GM18907 (cell line): ENCODE results near the gene ENPP6.
"Not testable (repeated sequence)": the region's sequence is repeated elsewhere in the genome, so short reads cannot be mapped to it uniquely, and the experiment has no call there.

Experiments used
- ATAC-seq: cut with Tn5 transposase; IDR thresholded peaks from one replicate; pipeline ENCODE4 v1.9.1; 2021; ENCODE audit warnings: mild to moderate bottlenecking, moderate library complexity; ENCODE audit not compliant: unreplicated experiment

The ENPP6 gene

DNA sequence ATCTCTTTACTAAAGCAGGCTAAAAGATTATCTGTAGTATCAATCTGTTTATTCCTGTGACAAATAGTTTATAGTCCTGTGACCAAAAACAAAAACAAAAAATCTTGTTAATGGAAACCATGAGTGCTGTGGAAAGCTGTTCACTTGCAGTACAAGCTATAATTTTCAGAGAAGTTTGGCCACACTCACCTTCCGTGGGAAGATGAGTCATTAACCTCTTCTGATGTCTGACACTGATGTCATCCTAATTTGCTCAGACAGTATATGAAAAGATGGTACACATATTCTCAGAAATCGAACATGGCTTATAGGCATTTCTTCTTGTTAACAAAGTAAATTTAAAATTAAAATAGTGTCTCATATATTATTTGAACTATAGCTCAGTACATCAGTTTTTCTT is 19.9 kb upstream of the ENPP6 start:
- no peak for ATAC-seq

- ATAC-seq: no peak
Measured at GRCh38 chr4:184235526-184235925, 17.9 kb upstream of the ENPP6 start.

GRCh38 chr4:184234155-184234554 is 16.5 kb upstream of the ENPP6 start:
- ATAC-seq: no peak

DNA sequence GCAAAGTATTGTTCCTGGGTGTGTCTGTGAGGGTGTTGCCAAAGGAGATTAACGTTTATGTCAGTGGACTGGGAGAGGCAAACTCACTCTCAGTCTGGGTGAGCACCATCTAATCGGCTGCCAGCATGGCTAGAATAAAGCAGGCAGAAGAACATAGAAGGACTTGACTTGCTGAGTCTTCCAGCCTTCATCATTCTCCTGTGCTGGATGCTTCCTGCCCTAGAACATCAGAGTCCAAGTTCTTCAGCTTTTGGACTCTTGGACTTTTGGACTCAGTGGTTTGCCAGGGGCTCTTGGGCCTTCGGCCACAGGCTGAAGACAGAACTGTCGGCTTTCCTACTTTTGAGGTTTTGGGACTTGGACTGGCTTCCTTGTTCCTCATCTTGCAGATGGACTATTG is 15.3 kb upstream of the ENPP6 start:
- ATAC-seq: no peak

DNA sequence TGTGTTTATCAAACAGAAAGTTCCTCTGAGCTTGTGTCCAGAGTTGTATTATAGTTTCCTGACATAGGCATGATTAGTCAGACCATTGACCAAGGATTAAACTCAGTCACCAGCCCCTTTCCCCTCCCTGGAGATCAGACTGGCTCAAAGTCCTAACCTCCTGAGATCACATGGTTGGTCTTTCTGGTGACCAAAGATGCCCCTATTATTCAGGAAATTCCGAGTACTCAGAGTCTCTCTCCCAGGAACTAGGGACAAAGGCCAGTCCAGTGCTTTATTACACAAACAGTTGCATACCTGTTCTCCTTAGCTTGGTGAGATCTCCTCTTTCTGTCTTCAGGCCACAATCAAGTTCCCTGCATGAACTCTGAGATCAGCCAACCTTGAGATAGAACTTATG is 14.5 kb upstream of the ENPP6 start:
- ATAC-seq: no peak

DNA sequence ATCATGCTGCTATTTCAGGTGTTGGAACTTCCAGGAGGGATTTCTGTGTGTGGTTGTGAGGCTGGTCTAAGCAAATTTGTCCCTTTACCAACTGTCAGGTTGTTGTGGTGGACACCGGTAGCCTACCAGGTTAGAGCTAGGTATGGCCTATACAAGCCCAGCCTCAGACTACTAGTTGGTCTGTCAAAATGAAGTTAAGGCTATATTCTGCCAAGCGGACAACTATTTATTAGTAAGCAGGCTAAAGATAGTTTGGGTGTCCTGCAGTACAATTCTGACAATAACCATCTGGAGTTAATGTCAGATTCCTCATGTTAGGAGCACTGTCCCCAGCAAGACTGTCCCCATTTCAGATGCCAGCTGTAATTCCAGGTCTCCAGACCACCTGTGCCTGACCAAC is 13.9 kb upstream of the ENPP6 start:
- no peak for ATAC-seq

GRCh38 chr4:184228056-184228705 is 10.5 kb upstream of the ENPP6 start:
- ATAC-seq: no peak

- no peak for ATAC-seq
Measured at GRCh38 chr4:184216515-184216914, 1.2 kb downstream of the ENPP6 start.

DNA sequence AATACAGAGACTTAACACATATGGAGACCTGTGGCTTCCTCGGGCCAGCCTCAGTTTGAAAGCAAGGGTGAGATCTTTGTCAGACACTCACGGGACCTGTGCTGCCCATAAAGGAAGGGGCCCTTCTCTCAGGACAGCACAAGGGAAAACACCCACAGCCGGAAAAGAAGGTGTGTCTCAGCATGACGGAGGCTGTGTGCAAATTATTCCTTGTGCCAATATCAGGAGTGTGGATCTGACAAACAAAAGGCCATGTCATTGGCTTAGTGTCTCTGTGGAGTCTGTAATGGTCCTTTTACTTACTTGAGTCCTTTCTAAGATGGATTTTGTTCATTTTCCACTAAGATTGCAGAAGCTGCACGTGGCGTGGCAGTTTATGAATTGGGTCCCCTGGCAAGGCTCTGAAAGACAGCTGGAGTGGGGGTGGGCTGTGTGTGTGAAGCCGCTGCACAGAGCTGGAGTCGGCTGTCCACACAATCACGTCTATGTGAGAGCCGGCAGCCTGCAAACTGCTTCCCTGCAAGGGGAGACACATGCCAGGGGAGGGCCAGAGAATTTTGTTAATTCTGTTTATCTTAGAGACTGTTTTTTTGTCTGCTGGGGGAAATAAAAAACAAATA is 1.9 kb downstream of the ENPP6 start:
- no peak for ATAC-seq

DNA sequence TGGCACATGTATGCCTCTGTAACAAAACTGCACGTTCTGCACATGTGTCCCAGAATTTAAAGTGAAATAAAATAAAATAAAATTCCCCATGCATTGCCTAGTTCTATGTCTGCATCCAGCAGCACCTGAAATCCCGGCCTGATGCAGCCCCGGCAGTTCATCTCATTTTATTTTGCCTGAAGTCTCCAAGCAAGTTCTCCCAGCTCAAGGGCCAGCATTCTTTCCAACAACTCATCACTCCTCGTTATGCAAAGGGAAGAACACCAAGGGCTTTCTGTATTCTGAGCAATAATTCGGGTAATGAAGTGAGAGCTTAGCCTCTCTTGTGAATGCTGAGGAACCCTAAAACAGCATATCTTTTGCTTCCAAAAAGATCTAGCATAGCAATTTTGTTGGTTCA is 2.7 kb downstream of the ENPP6 start:
- ATAC-seq: no peak

GRCh38 chr4:184207734-184208607 is 9.7 kb downstream of the ENPP6 start:
- not testable (repeated sequence) for ATAC-seq

DNA sequence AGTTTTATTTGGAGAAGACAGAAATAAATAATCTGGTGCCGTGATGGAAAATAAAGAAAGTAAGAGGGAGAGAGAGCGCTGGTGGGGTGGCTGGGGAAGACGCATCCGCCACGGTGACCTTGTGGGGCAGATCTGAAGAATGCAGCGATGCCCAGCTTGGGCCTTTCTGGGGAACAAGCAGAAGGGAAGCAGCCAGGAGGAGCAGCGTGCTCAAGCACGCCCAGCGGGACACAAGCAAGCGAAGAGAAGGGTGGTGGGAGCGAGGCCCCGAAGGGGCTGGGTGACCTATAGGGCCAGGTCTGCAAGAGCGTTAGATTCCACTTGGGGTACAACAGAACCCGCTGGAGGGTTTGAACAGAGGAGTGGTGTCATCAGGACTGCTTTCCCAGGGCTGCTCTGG is 12.4 kb downstream of the ENPP6 start:
- no peak for ATAC-seq

DNA sequence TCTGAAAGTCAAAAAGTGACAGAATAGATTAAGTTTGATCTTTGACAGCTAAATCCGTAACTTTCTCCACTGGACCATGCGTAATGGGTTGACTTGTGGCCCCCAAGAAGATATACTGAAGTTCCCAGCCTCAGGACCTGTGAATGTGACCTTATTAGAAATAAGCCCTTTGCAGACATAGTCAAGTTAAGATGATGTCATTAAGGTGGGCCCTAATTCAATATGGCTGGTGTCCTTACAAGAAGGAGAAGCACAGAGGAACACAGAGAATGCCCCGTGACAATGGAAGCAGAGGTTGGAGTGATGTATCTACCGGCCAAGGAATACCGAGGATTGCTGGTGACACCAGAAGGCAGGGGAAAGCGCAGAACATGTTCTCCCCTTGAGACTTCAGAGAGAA is 14.4 kb downstream of the ENPP6 start:
- ATAC-seq: no peak

DNA sequence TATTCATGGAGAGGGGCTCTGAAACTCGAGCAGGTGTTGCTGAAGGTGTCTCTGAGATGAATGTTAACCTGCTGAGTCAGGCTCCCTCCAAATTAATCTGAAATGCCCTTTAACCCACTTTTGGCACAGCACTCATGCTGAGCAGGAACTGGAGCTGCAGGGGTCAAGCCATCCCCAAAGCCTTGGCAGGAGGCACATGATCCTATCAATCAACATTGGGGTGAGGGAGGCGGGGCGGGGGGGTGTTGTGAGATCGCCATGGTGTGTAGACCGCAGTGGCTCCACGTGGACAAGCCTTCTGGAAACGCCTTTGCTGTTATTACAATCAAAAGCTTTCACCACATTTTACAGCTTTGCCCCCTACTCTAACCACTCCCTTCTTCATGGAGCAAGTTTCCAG is 16.5 kb downstream of the ENPP6 start:
- ATAC-seq: no peak

- ATAC-seq: no peak
Measured at GRCh38 chr4:184200296-184200695, 17.4 kb downstream of the ENPP6 start.

DNA sequence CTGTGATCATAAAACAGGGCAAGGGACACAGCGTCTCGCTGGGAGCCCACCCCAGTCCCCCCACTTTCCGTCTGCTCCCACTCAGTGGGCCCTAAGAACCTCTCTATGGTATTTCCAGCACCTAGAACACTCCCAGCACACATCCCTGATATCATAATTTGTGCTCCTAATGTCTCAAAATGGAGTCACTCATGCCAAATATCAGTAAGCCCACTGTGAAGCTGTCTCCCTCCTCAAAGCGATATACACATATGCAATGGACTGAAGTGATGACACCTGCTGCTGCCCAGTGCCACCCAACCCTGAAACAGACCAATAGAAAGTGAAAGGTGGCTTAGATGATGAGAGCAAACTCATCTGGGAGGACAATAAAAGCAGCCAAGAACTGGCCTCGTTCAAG is 17.9 kb downstream of the ENPP6 start:
- ATAC-seq: no peak

DNA sequence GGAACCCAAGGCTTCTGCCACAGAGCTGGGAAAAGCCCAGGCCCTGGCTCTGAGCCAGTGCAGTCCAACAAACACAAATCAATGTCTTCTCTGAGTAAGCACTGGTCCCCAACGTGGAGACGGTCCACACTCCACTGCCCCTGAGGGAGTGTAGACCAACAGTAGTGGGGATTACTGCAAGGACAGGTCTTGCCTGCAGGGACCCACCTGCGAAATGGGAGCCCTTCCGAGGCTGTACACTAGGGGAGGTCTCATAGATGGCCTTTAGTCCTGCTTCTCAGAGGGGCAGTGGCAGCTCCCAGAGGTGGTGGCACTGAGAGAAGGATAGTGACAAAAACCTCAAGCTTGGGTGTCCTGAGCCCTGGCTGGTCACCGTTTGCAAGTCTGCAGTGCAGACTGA is 19.5 kb downstream of the ENPP6 start:
- no peak for ATAC-seq

DNA sequence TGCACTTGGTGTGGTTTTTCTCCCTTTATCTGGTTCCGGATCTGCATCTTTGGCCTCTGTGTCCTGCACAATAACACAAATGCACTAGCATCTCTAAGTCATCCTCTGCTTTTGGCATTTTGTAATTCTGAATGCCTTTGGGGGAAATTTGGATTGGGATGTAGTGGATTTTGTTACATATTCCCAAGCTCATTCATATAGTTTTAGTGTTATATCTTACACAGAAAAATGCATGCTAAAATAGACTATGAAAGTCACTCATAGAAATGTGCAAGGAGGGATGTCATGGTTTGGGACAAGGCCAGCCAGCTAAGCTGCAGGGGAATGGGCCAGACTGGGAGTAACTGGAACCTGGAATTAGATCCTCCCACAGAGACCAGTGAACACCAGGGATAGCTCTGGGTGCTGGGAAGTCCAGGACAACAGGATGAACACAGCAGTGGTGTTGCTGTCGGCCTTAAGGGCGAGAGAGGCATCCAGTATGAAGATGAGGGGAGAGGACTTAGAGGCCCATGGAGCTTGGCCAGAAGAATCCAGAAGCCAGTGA is 20.1 kb downstream of the ENPP6 start:
- ATAC-seq: no peak

- ATAC-seq: no peak
Measured at GRCh38 chr4:184196730-184197385, 20.8 kb downstream of the ENPP6 start.

DNA sequence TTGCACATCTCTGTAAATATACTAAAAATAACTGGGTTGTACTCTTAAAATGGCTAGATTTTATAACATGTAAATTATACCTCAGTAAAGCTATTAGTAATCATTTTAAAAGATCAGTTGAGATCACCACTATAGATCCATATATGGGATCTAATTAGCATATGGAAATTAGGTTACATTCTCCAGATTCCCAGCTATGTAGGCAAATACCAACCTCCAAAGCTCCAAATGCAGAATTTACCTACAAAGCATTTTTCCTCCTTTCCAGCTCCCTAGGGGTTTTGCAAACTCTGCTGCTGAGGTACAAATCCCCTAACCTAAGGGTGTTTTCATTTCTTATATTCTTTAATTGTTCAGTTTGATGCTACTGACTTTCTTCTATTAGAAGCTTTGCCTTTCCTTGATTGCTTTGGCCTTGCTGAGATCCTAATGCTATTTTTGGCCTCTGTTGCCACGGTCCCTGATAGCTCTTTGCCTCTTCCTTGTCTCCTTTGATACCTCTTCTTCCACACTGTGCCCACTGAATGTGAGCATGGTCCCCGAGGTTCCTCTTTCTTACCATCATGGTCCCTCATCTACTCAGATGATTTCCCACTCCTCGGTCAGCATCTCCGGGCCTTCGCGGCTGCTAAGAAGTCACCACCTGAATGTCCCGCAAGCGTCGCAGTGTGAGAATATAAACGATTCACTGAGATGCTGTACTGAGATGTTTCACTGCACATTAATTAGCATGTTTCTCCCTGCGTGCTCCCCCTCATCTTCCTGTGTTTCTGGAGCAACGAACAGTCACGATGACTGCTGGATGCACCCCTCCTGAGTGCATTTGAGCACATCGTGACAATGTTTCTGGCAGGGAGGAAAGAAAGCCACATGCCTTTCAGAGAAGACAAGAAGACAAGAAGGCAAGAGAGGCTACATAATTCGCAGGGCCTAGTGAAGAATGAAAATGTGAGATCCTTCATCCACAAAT is 23.8 kb downstream of the ENPP6 start:
- no peak for ATAC-seq
